GM19193 (cell line): ENCODE measurements around the gene PLEKHM3.

Experiments
- POLR2A ChIP-seq: IDR thresholded peaks from 4 replicates; pipeline ENCODE4 v1.6.1; 2011; ENCODE audit not compliant: insufficient read depth, insufficient read length; ENCODE audit errors: extremely low read depth

Gene PLEKHM3

DNA sequence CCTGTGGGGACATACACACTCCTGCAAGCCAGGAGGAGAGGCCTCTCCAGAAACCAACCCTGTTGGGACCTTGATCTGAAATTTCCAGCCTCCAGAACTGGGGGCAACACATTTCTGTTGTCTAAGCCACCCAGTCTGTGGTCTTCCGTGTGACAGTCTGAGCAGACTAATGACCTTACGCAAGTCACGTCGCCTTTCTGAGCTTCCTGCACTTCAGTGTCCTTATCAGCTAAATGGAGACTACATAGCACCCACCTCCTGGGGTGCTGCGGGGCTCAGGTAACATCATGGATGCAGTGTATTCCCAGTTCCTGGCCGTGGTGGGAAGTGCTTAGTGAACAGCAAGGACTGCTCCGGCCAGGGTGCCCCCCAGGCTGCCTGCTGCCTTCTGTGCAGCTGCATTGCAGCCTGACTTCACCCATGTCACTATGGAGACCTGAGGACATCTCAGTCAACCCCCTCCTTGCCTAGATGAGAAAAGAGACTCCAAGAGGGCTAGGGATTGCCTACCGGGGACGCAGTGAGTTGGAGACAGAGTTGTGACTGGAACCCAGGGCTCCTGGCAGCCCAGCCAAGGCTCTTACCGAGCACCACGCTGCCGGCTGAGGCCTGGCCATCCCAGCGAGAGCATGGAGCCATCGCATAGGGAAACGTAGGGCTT is 194.4 kb downstream of the PLEKHM3 start:
- TF ChIP-seq POLR2A: no peak

DNA sequence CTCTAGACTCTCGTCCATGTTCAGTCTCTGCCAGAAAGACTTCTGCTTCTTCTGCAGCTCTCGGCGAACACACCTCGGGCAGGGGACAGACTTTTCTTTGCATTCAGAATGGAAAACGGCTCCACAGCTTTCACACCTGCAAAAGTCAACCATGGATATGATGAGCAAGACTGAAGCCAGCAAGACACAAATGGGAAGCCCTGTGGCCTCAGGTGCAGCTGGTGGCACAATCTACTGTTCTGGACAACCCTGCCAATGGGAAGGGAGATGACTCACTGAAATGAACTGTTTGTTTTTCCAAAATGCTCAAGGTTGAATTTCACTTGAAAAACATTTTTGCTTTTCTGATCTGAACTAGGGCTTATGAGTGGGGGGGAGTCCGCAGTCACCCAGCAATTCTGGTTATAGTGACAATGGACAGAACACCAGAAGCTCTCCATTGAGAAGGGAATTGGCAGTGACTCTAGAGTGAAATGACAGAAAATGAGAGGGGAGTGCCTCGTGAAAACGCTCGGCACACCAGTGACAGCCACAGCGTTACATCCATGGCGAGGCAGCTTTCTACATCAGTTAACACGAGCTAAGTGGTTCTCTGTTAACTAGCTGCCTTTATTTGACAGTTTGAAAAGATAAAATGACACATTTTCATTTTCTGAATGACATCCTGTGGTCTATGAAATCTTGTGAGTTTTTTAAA is 196.8 kb downstream of the PLEKHM3 start:
- no peak for TF ChIP-seq POLR2A

DNA sequence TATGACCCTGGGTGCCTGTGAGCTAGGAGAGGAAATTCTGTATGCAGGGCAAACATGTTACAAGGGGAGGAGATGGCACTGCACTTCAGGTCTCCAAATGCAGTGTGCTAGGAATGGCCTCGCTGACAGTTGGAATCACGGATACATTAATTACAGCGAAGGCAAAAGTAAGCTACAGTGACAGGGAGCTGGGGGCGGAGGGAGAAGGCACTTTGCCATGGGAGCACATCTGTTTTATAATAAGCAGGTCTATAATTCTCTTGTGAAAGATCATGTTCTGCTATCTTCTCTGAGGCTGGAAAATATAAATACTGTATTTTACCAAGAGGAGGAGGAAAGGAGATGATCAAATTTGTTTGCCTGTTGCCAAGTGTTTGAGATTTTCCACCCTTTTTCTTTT is 199.3 kb downstream of the PLEKHM3 start:
- no peak for TF ChIP-seq POLR2A

DNA sequence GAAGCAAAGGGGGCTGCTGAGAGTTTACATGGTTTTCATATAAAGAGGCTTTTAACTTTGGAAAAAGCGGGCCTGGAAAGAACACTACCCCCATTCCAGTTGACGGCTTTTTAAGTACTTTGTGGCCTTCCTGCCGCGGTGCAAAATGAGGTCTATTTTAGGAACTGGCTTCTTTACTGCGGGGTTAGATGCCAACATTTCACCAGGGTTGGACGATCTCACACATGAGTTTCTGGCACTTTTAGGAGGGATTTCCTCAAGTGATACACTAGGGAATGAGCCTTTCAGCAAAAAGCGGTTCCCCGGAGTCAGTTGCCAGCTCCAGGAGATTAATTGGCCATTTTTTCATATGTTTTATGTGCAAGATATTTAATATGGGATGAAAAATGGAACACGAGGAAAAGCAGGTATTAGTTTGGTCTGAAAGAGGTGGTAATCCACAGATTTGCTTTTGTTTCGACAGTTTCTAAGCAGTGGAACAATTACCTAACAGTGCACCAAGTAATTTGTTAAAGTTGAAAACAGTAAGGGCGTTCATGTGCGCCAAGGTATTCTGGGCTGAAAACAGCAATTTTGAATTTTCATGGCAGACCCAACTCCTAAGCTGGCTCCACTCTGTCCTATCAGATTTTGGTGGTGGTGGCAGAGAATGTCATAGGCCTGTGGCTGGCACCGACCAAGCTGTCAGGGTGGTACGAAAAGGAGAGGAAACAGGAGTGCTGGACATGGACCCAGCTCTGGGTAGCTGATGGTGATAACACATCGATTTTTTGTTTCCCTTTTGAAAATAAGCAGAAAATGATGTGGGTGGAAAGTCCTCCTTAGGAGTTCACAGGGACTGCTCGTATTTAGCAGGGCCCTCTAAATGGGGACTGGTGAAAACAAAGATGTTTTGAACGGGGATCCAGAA is 200.0 kb downstream of the PLEKHM3 start:
- TF ChIP-seq POLR2A: no peak

DNA sequence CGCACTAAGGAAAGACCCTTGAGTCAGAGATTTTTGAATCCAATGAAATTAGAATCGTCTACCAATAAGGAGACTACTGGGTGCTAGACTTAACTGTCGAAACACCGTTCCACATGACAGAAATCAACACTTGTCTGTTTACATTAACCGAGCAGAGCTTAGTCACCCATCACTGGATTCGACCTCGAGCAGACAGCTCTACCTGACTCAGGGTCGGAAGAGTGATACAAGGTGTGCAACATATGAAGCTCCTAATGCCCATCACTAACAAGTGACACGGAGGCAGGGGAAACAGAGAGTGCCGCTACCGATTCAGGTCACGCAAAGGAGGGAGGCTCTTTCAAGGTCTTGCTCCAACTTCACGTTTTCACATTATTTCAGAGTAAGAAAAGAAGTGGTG is 201.5 kb downstream of the PLEKHM3 start:
- no peak for TF ChIP-seq POLR2A

DNA sequence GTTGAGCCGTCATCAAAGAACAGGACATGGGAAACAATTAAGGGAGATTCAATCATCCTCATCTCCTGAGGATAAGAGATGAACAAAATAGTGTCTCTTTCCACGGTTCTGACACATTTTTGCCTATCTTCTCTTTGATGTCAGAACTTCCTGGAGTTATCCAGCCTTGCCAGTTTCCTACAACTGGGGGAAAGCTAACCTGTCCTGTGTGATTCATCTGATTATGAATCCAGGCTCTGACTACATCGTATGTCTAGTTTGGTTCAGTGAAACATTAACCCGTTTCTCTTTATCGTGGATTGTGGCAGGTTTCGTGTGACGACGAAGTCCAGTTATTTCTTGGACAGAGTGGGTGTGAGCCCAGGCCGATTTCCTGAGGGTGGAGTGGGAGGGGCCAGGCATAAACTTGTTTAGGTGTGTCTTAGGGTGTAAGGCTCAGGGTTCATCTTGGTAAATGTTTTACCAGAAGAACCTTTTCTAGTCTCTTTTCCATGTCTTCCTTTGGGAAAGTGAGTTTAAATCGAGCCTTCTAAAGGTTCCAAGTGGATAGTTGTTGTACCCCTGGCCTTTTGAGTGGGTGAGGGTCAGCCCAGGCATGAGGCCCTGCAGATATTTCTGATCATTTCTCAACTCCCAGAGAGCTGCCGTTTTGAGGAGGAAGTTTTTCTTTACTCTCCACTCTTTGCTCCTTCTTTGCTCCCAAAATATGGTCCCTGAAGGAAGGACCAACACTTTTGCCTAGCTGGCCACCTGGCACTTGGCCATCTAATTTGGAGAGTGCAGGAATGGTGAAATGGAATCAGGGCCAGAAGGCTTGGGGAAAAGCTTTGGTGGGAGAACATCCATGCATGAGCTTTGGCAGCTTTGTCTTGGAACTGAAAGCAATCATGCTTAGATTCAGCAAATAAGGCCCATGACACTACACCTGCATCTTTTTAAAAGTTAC is 205.2 kb downstream of the PLEKHM3 start:
- TF ChIP-seq POLR2A: no peak

DNA sequence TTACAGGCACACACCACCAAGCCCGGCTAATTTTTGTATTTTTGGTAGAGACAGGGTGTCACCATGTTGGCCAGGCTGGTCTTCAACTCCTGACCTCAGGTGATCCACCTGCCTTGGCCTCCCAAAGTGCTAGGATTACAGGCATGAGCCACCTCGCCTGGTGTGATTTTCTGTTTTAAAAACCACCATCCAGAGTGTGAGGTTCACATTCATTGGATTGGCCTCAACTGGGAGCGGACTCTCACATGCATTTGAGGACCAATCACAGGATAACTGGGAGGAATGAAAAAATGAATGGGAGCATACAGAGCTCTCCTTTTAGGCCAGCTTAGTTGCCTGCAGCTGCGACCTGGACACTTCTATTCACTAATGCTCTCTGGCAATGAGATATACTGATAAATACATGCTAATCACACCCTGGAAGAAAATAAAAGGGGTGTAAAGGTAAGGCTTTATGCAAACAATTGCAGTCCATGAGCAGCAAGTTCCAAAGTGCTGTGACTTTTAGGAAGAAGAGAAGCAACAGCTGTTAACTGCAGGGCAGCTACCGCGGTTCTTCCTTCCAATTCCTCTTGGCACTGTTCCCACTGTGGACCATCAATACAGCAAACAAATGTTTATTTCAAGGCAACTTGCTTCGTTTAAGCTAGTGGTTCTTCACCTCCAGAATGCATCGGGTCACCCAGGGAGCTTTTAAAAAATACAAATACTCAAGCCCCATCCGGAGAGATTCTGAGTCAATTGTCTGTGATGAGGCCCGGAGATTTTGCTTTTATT is 206.1 kb downstream of the PLEKHM3 start:
- no peak for TF ChIP-seq POLR2A

DNA sequence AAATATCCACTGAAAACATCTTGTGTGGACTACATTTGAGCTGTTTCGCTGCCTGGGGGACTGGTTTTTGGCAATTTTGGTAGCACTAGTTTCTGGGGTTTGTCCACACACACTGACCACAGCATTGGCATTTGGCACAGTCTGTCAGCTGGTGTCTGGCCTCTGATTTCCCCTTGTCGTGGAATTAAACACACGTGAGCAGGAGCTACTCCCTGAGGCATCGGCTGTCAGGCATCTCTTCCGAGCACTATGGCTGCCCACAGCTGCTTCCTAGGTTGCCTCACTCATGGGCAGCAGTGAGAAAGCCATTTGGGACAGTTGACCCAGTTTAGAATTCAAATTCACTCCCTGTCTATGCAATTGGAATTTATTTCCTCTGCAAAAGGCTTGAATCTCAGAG is 208.8 kb downstream of the PLEKHM3 start:
- no peak for TF ChIP-seq POLR2A

DNA sequence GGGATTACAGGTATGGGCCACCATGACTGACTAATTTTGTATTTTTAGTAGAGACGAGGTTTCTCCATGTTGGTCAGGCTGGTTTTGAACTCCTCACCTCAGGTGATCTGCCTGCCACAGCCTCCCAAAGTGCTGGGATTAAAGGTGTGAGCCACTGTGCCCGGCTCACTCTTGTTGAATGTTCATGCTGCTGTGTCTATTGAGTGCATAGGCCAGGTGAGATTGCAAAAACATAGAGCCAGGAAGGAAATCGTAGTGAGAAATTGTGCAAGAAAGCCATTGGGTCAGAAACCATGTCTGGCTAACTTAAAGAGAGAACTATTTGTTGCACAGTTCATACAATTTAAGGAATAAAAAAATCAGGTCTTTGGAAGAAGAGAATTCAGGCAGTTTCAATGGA is 210.1 kb downstream of the PLEKHM3 start:
- no peak for TF ChIP-seq POLR2A

DNA sequence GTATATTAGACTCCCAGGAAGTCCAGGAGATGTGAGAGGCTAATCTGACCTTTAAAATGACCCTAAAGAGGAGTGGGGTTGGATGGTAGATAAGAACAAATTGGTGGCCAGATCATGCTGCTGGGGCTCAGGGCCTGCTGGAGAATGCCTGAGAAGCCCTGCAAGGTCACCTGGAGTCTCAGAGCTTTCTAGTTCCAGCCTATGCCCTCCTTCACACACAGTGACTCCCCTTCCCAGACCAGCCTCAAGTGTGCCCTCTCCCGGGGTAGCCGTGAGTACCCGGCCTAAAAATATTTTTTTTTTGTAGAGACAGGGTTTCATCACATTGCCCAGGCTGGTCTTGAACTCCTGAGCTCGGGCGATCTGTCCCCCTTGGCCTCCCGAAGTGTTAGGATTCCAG is 211.4 kb downstream of the PLEKHM3 start:
- TF ChIP-seq POLR2A: no peak

DNA sequence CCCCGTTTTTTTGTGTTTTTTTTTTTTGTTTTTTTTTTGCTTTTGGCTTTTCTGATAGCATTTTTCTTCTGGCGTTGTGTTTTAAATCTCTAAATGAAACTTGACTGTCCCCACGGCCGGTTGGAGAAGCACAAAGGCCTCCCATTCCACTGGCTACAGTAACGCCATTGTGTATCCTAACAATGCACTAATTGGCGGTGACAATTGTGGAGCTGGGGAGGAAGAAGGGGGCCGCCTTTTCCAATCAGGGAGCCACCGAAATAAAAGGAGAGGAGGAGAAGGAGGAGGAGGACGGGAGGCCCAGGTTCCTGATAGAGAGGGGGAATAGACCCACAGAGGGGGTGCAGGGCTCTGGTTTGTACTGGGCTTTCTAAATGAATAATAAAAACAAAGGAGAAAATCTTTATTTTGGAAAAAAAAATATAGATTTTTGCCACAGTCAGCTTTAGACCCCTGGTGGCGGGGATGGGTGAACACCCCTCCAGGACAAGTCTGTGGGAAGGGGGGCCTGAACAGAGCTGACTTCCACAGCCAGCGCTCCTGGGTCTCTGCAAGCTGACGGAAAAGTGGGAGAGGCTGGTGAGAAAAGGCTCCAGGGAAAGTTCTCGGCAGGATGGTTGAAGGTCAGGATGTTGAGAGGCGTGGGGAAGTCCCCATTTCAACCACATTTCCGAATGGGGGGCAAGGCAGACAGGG is 212.0 kb downstream of the PLEKHM3 start:
- no peak for TF ChIP-seq POLR2A

DNA sequence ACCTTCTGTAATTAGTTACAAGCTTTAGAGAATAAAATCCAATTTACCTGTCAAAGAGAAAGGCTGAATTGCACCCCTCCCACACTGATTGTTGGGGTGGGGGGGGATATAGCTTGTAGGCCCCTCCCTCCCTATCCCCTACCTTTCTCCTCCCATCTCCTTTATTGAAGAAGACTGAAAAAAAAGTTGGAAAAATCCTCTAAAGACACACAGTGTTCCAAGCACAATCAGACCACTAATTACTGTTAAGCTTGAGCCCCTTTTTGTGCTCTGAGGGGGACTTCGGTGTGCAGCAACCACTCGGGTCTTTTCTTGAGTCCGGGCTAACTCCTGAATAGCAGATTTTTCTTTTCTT is 212.6 kb downstream of the PLEKHM3 start:
- no peak for TF ChIP-seq POLR2A

DNA sequence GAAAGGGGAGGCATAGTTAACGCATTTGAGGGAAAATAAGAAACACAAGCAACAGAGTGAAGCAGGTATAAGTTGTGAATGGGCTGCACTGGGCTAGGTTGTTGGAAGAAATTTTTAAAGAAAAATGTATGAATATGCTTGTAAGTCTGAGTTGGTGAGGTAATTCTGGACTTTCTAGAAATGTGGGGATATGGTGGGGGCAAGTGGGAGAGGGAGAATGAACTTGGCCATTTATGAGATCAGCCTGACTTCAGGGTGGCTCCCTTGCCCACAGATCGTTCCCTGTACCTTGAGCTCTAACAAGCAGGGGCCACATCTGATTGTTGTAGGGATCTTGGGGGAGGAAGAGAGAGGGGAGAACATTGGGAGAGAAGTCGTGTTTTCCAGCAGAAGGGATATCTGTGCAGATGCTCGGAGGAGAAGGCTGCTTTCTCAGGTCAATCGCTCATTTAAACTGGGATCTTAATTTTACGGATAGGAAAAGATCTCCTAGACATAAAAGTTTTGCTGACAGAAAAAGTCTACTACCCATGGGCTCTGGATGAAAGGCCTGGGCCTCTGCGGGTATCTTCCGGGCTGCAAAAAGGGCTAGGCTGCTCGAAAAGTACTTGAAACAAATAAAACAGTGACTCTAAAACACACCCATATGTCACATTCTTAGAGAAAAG is 213.1 kb downstream of the PLEKHM3 start:
- TF ChIP-seq POLR2A: no peak
